Lung (tissue), 12 donors: ENCODE data around the gene PTGDS. TPM values are rescaled to one million over a fixed set of nuclear protein-coding genes. Genes with fewer than 3 reads are reported as not detected.

Experiments
- ATAC-seq: fragments of 200-7000 bp; cut with Tn5 transposase; one replicate; pipeline ENCODE4 v1.9.1; 2020; ENCODE audit warnings: moderate number of reproducible peaks; ENCODE audit not compliant: insufficient read depth, low FRiP score
- DNase-seq, 3 donors: peaks; one replicate each; pipeline ENCODE4 v3.0.0-alpha.2; 2013 to 2017
- H3K27ac ChIP-seq, 2 donors: one replicate each; pipeline ENCODE4 v1.5.1; 2013; ENCODE audit warnings: mild to moderate bottlenecking in 2 of 2, moderate library complexity in 2 of 2, control low read depth in 1 of 2, inconsistent platforms in 1 of 2, low read depth in 1 of 2, low read length in 1 of 2
- H3K27me3 ChIP-seq, 3 donors: one replicate each; pipeline ENCODE4 v1.5.1; 2013; ENCODE audit warnings: low read length in 2 of 3; ENCODE audit not compliant: control insufficient read depth in 3 of 3, insufficient read depth in 3 of 3
- H3K36me3 ChIP-seq, 4 donors: one replicate each; pipeline ENCODE4 v1.5.1; 2013; ENCODE audit warnings: low read length in 4 of 4, mild to moderate bottlenecking in 1 of 4, moderate library complexity in 1 of 4; ENCODE audit not compliant: control insufficient read depth in 4 of 4, insufficient read depth in 4 of 4
- H3K4me1 ChIP-seq, 5 donors: one replicate each; pipeline ENCODE4 v1.5.1; 2013; ENCODE audit warnings: low read length in 5 of 5, mild to moderate bottlenecking in 2 of 5, moderate library complexity in 1 of 5; ENCODE audit not compliant: control insufficient read depth in 5 of 5, insufficient read depth in 5 of 5
- H3K4me3 ChIP-seq: one replicate; pipeline ENCODE4 v1.5.1; 2013; ENCODE audit warnings: mild to moderate bottlenecking, control low read depth, moderate library complexity
- H3K9ac ChIP-seq, 2 donors: one replicate each; pipeline ENCODE4 v1.5.1; 2013; ENCODE audit warnings: low read length in 2 of 2, control low read depth in 1 of 2; ENCODE audit not compliant: insufficient read depth in 1 of 2
- H3K9me3 ChIP-seq, 4 donors: one replicate each; pipeline ENCODE4 v1.5.1; 2013; ENCODE audit warnings: low read length in 3 of 4, mild to moderate bottlenecking in 1 of 4, moderate library complexity in 1 of 4; ENCODE audit not compliant: control insufficient read depth in 4 of 4, insufficient read depth in 3 of 4
- CTCF ChIP-seq: IDR thresholded peaks from 2 replicates; pipeline ENCODE4 v1.5.1; 2012; ENCODE audit warnings: mild to moderate bottlenecking; ENCODE audit errors: control extremely low read depth, extremely low read depth
- WGBS, 2 donors: extraction: QIAGEN DNeasy Blood & Tissue Kit; methylation state at CpG; one replicate each; pipeline ENCODE4 v1.1.7; 2013; 5-methylcytosine and 5-hydroxymethylcytosine counted together
- polyA plus RNA-seq, 2 donors: library from polyadenylated mRNA; stranded (reverse); fragments of 200-250 nt; gene quantifications; one replicate each; pipeline ENCODE4 v1.2.1, GENCODE V29; 2013
- total RNA-seq, 2 donors: library from RNA; depleted of rRNA in 1 of 2; stranded (reverse); fragments of >200 nt in 1 of 2; gene quantifications; one replicate each; pipeline ENCODE4 v1.2.1, GENCODE V29; 2014 to 2021
- donor health status: control.
- donor health status: control.
- donor health status: Bipolar disorder and iron deficiency.
- donor health status: healthy.
- donor health status: DM: yes; HTN: yes; CAD: no.

The PTGDS gene
- total and polyA plus RNA-seq, 4 donors = 19.4 to 159 (median 93.7) TPM

- Histone ChIP-seq H3K36me3 (peaks cover 0 to 13% (median 0%) of the 10 kb centered on the region in 4 donors), H3K4me1 (peaks cover 0 to 37% (median 15%) of the 10 kb centered on the region in 5 donors), H3K4me3 (no peak overlapping the region), H3K27ac (peak overlapping the region in 1 of 2 donors; percentile 40), H3K9ac (no peak overlapping the region), H3K27me3 (no peaks in the 10 kb centered on the region), H3K9me3 (no peaks in the 10 kb centered on the region)
- ATAC-seq (peak; percentile 4), DNase-seq (peak; percentile 74 to 88 (median 81))
- TF ChIP-seq CTCF = no peak
- 24 to 27% methylated on average over 10 to 12 of the region's 12 CpGs for WGBS, 2 donors
Observed at GRCh38 chr9:136995772-136996311, 18.5 kb downstream of the PTGDS start.

- Histone ChIP-seq H3K9ac (no peak within 1 kb of the TSS), H3K4me3 (no peak within 1 kb of the TSS), H3K4me1 (peaks cover 0 to 37% (median 15%) of the 10 kb centered on the region in 5 donors), H3K27me3 (no peaks in the 10 kb centered on the region), H3K36me3 (peaks cover 0 to 13% (median 0%) of the 10 kb centered on the region in 4 donors), H3K9me3 (no peaks in the 10 kb centered on the region), H3K27ac (peak within 1 kb of the TSS in 1 of 2 donors; percentile 48)
- DNase-seq (peak; percentile 54 to 62 (median 56)), ATAC-seq (no peak)
- no peak for TF ChIP-seq CTCF
- 22 to 25% methylated on average over 33 to 35 of the region's 35 CpGs for WGBS, 2 donors
Observed at GRCh38 chr9:136996361-136997292, 19.3 kb downstream of the PTGDS start, which contains the start of gene CLIC3. Gene CLIC3, minus strand, starts transcription at chr9:136996568. Its CDS starts 25 bp downstream, at chr9:136996543.

- TF ChIP-seq CTCF = no peak
- no peaks in the 10 kb centered on the region for H3K27me3 ChIP-seq
- peaks cover 0 to 37% (median 15%) of the 10 kb centered on the region in 5 donors for H3K4me1 ChIP-seq
- no peaks in the 10 kb centered on the region for H3K9me3 ChIP-seq
- no peak overlapping the region for H3K4me3 ChIP-seq
- DNase-seq (no peak), ATAC-seq (no peak)
- H3K9ac ChIP-seq = no peak overlapping the region
- peaks cover 0 to 13% (median 0%) of the 10 kb centered on the region in 4 donors for H3K36me3 ChIP-seq
- H3K27ac ChIP-seq = peak overlapping the region in 1 of 2 donors; percentile 48
- 62 to 86% methylated on average over 10 of the region's 10 CpGs for WGBS, 2 donors
Observed at GRCh38 chr9:136997371-136997770, 20.1 kb downstream of the PTGDS start.
